Measurements from ENCODE around the gene NPFFR1.

NPFFR1 gene

DNA sequence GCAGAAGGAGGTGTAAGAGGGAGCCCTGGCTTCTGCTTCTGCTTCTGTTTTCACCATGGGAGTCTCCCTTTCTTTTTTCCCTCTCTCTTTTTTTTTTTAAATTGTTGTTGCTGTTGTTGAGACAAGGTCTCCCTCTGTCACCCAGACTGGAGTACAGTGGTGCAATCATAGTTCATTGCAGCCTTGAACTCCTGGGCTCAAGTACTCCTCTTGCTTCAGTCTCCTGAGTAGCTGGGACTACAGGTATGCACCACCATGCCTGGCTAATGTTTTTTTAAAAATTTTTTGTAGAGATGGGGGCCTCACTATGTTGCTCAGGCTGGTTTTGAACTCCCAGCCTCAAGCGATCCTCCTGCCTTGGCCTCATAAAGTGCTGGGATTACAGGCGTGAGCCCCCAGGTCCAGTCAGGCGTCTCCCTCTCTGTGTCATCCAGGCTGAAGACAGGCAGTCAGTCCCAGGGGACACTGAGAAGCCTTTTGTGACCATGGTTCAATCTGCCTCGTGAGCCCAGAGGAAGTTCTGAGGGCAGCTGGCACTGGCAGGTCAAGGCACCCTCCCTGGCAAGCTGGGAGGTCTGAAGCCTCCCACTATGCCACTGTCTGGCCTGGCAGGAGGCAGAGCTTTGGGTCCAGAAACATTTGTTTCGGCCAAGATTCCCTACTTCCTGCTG is 33.6 kb upstream of the NPFFR1 start:
- TF ChIP-seq, protein P1, sequence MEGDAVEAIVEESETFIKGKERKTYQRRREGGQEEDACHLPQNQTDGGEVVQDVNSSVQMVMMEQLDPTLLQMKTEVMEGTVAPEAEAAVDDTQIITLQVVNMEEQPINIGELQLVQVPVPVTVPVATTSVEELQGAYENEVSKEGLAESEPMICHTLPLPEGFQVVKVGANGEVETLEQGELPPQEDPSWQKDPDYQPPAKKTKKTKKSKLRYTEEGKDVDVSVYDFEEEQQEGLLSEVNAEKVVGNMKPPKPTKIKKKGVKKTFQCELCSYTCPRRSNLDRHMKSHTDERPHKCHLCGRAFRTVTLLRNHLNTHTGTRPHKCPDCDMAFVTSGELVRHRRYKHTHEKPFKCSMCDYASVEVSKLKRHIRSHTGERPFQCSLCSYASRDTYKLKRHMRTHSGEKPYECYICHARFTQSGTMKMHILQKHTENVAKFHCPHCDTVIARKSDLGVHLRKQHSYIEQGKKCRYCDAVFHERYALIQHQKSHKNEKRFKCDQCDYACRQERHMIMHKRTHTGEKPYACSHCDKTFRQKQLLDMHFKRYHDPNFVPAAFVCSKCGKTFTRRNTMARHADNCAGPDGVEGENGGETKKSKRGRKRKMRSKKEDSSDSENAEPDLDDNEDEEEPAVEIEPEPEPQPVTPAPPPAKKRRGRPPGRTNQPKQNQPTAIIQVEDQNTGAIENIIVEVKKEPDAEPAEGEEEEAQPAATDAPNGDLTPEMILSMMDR (IDR thresholded peaks at IDR 0.05), result no peak
- H3K27ac ChIP-seq, result no peak overlapping the region

GRCh38 chr10:70315815-70316214 is 32.0 kb upstream of the NPFFR1 start:
- Histone ChIP-seq H3K27me3 (ENCODE audit: control insufficient read depth, insufficient read depth, low read length) (no peaks in the 10 kb centered on the region), H3K36me3 (ENCODE audit: control insufficient read depth, insufficient read depth, low read length) (no peaks in the 10 kb centered on the region)
- TF ChIP-seq, protein P1 (IDR thresholded peaks at IDR 0.05), result no peak

More for the DNA sequence above, 33.6 kb upstream of the NPFFR1 start:
- Histone ChIP-seq H3K4me1 (no peaks in the 10 kb centered on the region), H3K36me3 (ENCODE audit: control insufficient read depth, insufficient read depth, low read length) (no peaks in the 10 kb centered on the region), H3K79me2 (no peaks in the 10 kb centered on the region), H3K4me2 (ENCODE audit: low read length) (no peak overlapping the region), H3K4me3 (ENCODE audit: low read depth, low read length) (no peak overlapping the region), H3K9me3 (ENCODE audit: control insufficient read depth, low read length) (no peaks in the 10 kb centered on the region), H3K27me3 (ENCODE audit: control insufficient read depth, insufficient read depth, low read length) (no peaks in the 10 kb centered on the region), H2AFZ (no peak overlapping the region), H3K9ac (no peak overlapping the region)

DNA sequence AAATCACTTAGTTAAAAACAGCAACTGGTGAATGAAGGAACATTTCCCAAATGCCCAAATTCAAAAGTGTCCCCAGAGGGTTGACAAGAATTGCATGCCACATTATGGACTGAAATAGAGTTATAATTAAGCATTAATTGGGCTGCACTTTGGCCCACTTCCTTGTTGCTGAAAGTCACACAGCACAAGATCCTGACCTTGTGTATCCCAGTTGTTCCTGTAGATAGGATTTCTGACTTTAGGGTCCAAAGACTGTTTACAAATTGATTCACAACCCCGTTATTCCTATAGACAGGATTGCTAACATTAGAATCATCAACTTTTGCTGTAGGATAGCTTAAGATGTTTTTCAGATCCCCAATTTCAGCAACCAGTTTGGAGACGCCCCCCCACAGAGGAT is 31.5 kb upstream of the NPFFR1 start:
- TF ChIP-seq, protein P1 (IDR thresholded peaks at IDR 0.05), result no peak
- Histone ChIP-seq H3K9ac (no peak overlapping the region), H3K9me3 (ENCODE audit: control insufficient read depth, low read length) (no peaks in the 10 kb centered on the region), H3K4me2 (ENCODE audit: low read length) (no peak overlapping the region), H3K4me3 (ENCODE audit: low read depth, low read length) (no peak overlapping the region), H3K27ac (no peak overlapping the region), H3K36me3 (ENCODE audit: control insufficient read depth, insufficient read depth, low read length) (no peaks in the 10 kb centered on the region), H3K79me2 (no peaks in the 10 kb centered on the region), H3K4me1 (no peaks in the 10 kb centered on the region), H3K27me3 (ENCODE audit: control insufficient read depth, insufficient read depth, low read length) (no peaks in the 10 kb centered on the region), H2AFZ (no peak overlapping the region)

More at GRCh38 chr10:70315815-70316214, 32.0 kb upstream of the NPFFR1 start:
- H3K4me2 ChIP-seq (ENCODE audit: low read length), result no peak overlapping the region
- no peak overlapping the region for H3K4me3 ChIP-seq (ENCODE audit: low read depth, low read length)
- H3K79me2 ChIP-seq, result no peaks in the 10 kb centered on the region
- no peak overlapping the region for H2AFZ ChIP-seq
- no peak overlapping the region for H3K27ac ChIP-seq
- H3K9me3 ChIP-seq (ENCODE audit: control insufficient read depth, low read length), result no peaks in the 10 kb centered on the region
- H3K9ac ChIP-seq, result no peak overlapping the region
- no peaks in the 10 kb centered on the region for H3K4me1 ChIP-seq

DNA sequence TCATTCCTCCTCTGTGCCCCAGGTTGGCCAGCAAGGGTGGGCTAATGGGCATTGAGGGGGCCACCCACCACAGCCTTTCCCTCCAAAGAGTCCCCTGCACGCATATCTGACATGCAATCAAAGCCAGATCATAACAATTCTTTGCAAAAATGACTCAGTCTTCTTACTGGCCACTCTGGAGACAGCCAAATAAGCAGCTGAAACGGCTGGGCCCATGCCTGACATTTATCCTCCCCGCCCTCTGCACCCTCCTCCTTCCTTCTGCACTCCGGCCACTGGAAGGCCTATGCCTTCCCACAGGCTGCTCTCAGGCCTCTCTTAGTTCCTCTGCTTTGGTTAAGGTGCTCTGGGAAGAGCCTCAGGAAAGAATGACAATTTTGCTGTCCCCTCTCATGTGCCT is 29.2 kb upstream of the NPFFR1 start:
- TF ChIP-seq, protein P1 (IDR thresholded peaks at IDR 0.05), result no peak
- Histone ChIP-seq H2AFZ (no peak overlapping the region), H3K4me2 (ENCODE audit: low read length) (no peak overlapping the region), H3K27ac (no peak overlapping the region), H3K27me3 (ENCODE audit: control insufficient read depth, insufficient read depth, low read length) (no peaks in the 10 kb centered on the region), H3K79me2 (no peaks in the 10 kb centered on the region), H3K9ac (no peak overlapping the region), H3K36me3 (ENCODE audit: control insufficient read depth, insufficient read depth, low read length) (no peaks in the 10 kb centered on the region), H3K4me1 (no peaks in the 10 kb centered on the region), H3K4me3 (ENCODE audit: low read depth, low read length) (no peak overlapping the region), H3K9me3 (ENCODE audit: control insufficient read depth, low read length) (no peaks in the 10 kb centered on the region)

DNA sequence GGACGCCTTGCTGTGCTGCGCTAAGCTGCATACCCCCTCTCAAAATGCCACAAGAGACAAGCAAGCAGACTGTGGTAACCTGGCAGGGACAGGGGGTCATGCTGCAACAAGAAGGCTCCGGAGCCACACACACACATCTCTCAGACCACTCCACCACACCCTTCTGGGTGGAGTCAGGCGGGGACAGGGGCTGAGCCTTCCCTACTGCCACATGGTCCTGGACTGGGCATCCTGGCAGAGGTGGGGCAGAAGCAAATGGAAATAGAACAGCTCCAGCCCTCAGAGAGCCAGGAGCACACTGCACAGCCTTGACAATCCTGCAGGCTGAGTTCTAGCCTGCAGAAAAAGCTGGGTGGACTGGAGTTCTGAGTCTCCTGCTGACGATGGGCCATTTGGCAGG is 28.4 kb upstream of the NPFFR1 start:
- Histone ChIP-seq H3K27ac (no peak overlapping the region), H3K4me3 (ENCODE audit: low read depth, low read length) (no peak overlapping the region), H3K4me1 (no peaks in the 10 kb centered on the region), H3K27me3 (ENCODE audit: control insufficient read depth, insufficient read depth, low read length) (no peaks in the 10 kb centered on the region), H3K9ac (no peak overlapping the region), H2AFZ (no peak overlapping the region), H3K9me3 (ENCODE audit: control insufficient read depth, low read length) (no peaks in the 10 kb centered on the region), H3K79me2 (no peaks in the 10 kb centered on the region), H3K4me2 (ENCODE audit: low read length) (no peak overlapping the region), H3K36me3 (ENCODE audit: control insufficient read depth, insufficient read depth, low read length) (no peaks in the 10 kb centered on the region)
- TF ChIP-seq, protein P1 (IDR thresholded peaks at IDR 0.05), result no peak
